ENCODE data around the gene OCA2. TPM values are rescaled to one million over a fixed set of nuclear protein-coding genes. Genes with fewer than 3 reads are reported as not detected.

OCA2 gene
- total and polyA plus RNA-seq, 2 experiments from 2014 or later, result not detected

- H3K27me3 ChIP-seq (replicated peaks; ENCODE audit: insufficient read depth), result no peaks in the 10 kb centered on the region
- DNase-seq, result no peak
- no peaks in the 10 kb centered on the region for H3K79me2 ChIP-seq (ENCODE audit: insufficient read depth)
- no peaks in the 10 kb centered on the region for H3K9me2 ChIP-seq (ENCODE audit: insufficient read depth)
- H3K9me3 ChIP-seq (ENCODE audit: low read depth), result no peaks in the 10 kb centered on the region
- no peak overlapping the region for H3K4me3 ChIP-seq
- no peak overlapping the region for H3K27ac ChIP-seq
- H3F3A ChIP-seq (ENCODE audit: insufficient read depth), result no peaks in the 10 kb centered on the region
- no peak overlapping the region for H2AFZ ChIP-seq
- no peak overlapping the region for H3K9ac ChIP-seq
- in situ Hi-C loops (cut with MboI), result no loop called here
- no peak overlapping the region for H3K4me2 ChIP-seq (ENCODE audit: unreplicated experiment)
- H3K36me3 ChIP-seq (ENCODE audit: low read depth), result no peaks in the 10 kb centered on the region
- WGBS, 2 experiments (ENCODE audit: low coverage in 1 of 2, low lambda C conversion rate in 2 of 2, missing lambda C conversion rate in 2 of 2), result 68 to 75% methylated on average over 7 of the region's 7 CpGs
- TF ChIP-seq EZH2phosphoT487 (IDR thresholded peaks at IDR 0.05; ENCODE audit: insufficient read depth, low read depth), result no peak
- TF ChIP-seq EZH2 (IDR thresholded peaks at IDR 0.05; ENCODE audit: insufficient read depth, poor library complexity, severe bottlenecking), result no peak
- no peaks in the 10 kb centered on the region for H4K20me1 ChIP-seq (ENCODE audit: insufficient read depth)
- no peaks in the 10 kb centered on the region for H3K4me1 ChIP-seq (ENCODE audit: insufficient read depth)
Observed at GRCh38 chr15:27771892-27772291, 327.2 kb downstream of the OCA2 start.

- no peaks in the 10 kb centered on the region for H3F3A ChIP-seq (ENCODE audit: insufficient read depth)
- in situ Hi-C loops (cut with MboI), result no loop called here
- no peak overlapping the region for H3K9ac ChIP-seq
- H3K4me3 ChIP-seq, result no peak overlapping the region
- no peaks in the 10 kb centered on the region for H3K27me3 ChIP-seq (replicated peaks; ENCODE audit: insufficient read depth)
- H3K27ac ChIP-seq, result no peak overlapping the region
- no peaks in the 10 kb centered on the region for H4K20me1 ChIP-seq (ENCODE audit: insufficient read depth)
- TF ChIP-seq EZH2 (IDR thresholded peaks at IDR 0.05; ENCODE audit: insufficient read depth, poor library complexity, severe bottlenecking) (no peak), EZH2phosphoT487 (IDR thresholded peaks at IDR 0.05; ENCODE audit: insufficient read depth, low read depth) (no peak)
- H3K9me2 ChIP-seq (ENCODE audit: insufficient read depth), result no peaks in the 10 kb centered on the region
- WGBS, 2 experiments (ENCODE audit: low coverage in 1 of 2, low lambda C conversion rate in 2 of 2, missing lambda C conversion rate in 2 of 2), result 84 to 89% methylated on average over 24 to 26 of the region's 26 CpGs
- H3K9me3 ChIP-seq (ENCODE audit: low read depth), result no peaks in the 10 kb centered on the region
- DNase-seq, result no peak
- H2AFZ ChIP-seq, result no peak overlapping the region
- H3K4me1 ChIP-seq (ENCODE audit: insufficient read depth), result no peaks in the 10 kb centered on the region
- H3K4me2 ChIP-seq (ENCODE audit: unreplicated experiment), result no peak overlapping the region
- no peaks in the 10 kb centered on the region for H3K36me3 ChIP-seq (ENCODE audit: low read depth)
- H3K79me2 ChIP-seq (ENCODE audit: insufficient read depth), result no peaks in the 10 kb centered on the region
Observed at GRCh38 chr15:27770769-27771554, 328.2 kb downstream of the OCA2 start.

- no peak for DNase-seq
- Histone ChIP-seq H3F3A (ENCODE audit: insufficient read depth) (no peaks in the 10 kb centered on the region), H3K36me3 (ENCODE audit: low read depth) (no peaks in the 10 kb centered on the region), H3K27me3 (replicated peaks; ENCODE audit: insufficient read depth) (no peaks in the 10 kb centered on the region), H3K79me2 (ENCODE audit: insufficient read depth) (no peaks in the 10 kb centered on the region), H2AFZ (no peak overlapping the region), H3K4me3 (no peak overlapping the region), H3K9me3 (ENCODE audit: low read depth) (no peaks in the 10 kb centered on the region), H3K9me2 (ENCODE audit: insufficient read depth) (no peaks in the 10 kb centered on the region), H3K27ac (no peak overlapping the region), H3K4me1 (ENCODE audit: insufficient read depth) (no peaks in the 10 kb centered on the region), H3K4me2 (ENCODE audit: unreplicated experiment) (no peak overlapping the region), H3K9ac (no peak overlapping the region), H4K20me1 (ENCODE audit: insufficient read depth) (no peaks in the 10 kb centered on the region)
- in situ Hi-C loops (cut with MboI), result no loop called here
- WGBS, 2 experiments (ENCODE audit: low coverage in 1 of 2, low lambda C conversion rate in 2 of 2, missing lambda C conversion rate in 2 of 2), result 88 to 92% methylated on average over 8 to 48 of the region's 48 CpGs
- TF ChIP-seq EZH2 (IDR thresholded peaks at IDR 0.05; ENCODE audit: insufficient read depth, poor library complexity, severe bottlenecking) (no peak), EZH2phosphoT487 (IDR thresholded peaks at IDR 0.05; ENCODE audit: insufficient read depth, low read depth) (no peak)
Observed at GRCh38 chr15:27770086-27770607, 329.0 kb downstream of the OCA2 start.

GRCh38 chr15:27769652-27770051 is 329.5 kb downstream of the OCA2 start:
- no peak overlapping the region for H2AFZ ChIP-seq
- WGBS, 2 experiments (ENCODE audit: low coverage in 1 of 2, low lambda C conversion rate in 2 of 2, missing lambda C conversion rate in 2 of 2), result 81 to 88% methylated on average over 13 of the region's 13 CpGs
- H4K20me1 ChIP-seq (ENCODE audit: insufficient read depth), result no peaks in the 10 kb centered on the region
- no peaks in the 10 kb centered on the region for H3F3A ChIP-seq (ENCODE audit: insufficient read depth)
- no peaks in the 10 kb centered on the region for H3K79me2 ChIP-seq (ENCODE audit: insufficient read depth)
- H3K4me1 ChIP-seq (ENCODE audit: insufficient read depth), result no peaks in the 10 kb centered on the region
- H3K9me2 ChIP-seq (ENCODE audit: insufficient read depth), result no peaks in the 10 kb centered on the region
- no peaks in the 10 kb centered on the region for H3K27me3 ChIP-seq (replicated peaks; ENCODE audit: insufficient read depth)
- H3K36me3 ChIP-seq (ENCODE audit: low read depth), result no peaks in the 10 kb centered on the region
- no peak overlapping the region for H3K27ac ChIP-seq
- TF ChIP-seq EZH2 (IDR thresholded peaks at IDR 0.05; ENCODE audit: insufficient read depth, poor library complexity, severe bottlenecking) (no peak), EZH2phosphoT487 (IDR thresholded peaks at IDR 0.05; ENCODE audit: insufficient read depth, low read depth) (no peak)
- no peak for DNase-seq
- in situ Hi-C loops (cut with MboI), result no loop called here
- H3K4me2 ChIP-seq (ENCODE audit: unreplicated experiment), result no peak overlapping the region
- no peak overlapping the region for H3K4me3 ChIP-seq
- no peak overlapping the region for H3K9ac ChIP-seq
- no peaks in the 10 kb centered on the region for H3K9me3 ChIP-seq (ENCODE audit: low read depth)

Measured in GM23248 (cell line).